ENCODE measurements around the gene GIMAP6. TPM values are rescaled to one million over a fixed set of nuclear protein-coding genes. Genes with fewer than 3 reads are reported as not detected.

The GIMAP6 gene
- polyA plus RNA-seq, 3 donors, result 16.2 to 70.2 (median 57.0) TPM

DNA sequence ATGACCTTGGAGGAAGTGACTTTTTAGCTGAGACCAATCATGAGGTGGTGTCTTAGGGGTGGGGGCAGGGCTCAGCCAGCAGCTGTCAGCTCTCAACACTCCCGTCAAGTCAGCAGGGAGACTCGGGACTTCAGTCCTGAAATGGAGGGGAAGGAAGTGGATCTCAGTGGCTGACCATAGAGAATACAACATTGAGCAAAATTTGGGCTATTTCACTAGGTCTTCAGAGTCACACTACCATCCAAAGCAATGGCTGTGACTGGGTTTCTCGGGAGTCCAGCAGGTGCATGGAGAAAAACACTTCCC is 16.8 kb upstream of the GIMAP6 start:
- no peak overlapping the region for H3K4me3 Mint-ChIP-seq
- Histone ChIP-seq H3K9me3 (replicated peaks in 1 of 2; ENCODE audit: control insufficient read depth in 1 of 2, insufficient read depth in 1 of 2, low read length in 2 of 2) (peaks cover 0 to 7% of the 10 kb centered on the region in 2 donors), H3K9ac (ENCODE audit: insufficient read depth, low read length, poor library complexity, severe bottlenecking) (no peak overlapping the region), H3K4me2 (replicated peaks; ENCODE audit: extremely low read depth, low read length, poor library complexity, severe bottlenecking) (no peak overlapping the region), H3K4me3 (replicated peaks in 1 of 3; ENCODE audit: low read depth in 2 of 3, low read length in 3 of 3) (no peak overlapping the region), H3K79me2 (ENCODE audit: insufficient read depth, low read length) (no peaks in the 10 kb centered on the region), H3K27ac (ENCODE audit: low read depth in 1 of 2, low read length in 2 of 2) (no peak overlapping the region), H3K36me3 (replicated peaks in 1 of 2; ENCODE audit: control insufficient read depth in 1 of 2, insufficient read depth in 2 of 2, low read length in 2 of 2) (no peaks in the 10 kb centered on the region), H3K27me3 (ENCODE audit: control insufficient read depth in 2 of 2, insufficient read depth in 2 of 2, low read length in 2 of 2) (no peaks in the 10 kb centered on the region), H4K20me1 (ENCODE audit: insufficient read depth, low read length) (no peaks in the 10 kb centered on the region), H2AFZ (ENCODE audit: insufficient read depth, low read depth, low read length, poor library complexity, severe bottlenecking) (no peak overlapping the region), H3K4me1 (ENCODE audit: control insufficient read depth in 1 of 2, insufficient read depth in 2 of 2, low read length in 2 of 2) (no peaks in the 10 kb centered on the region)
- intact Hi-C loops (cut with micrococcal nuclease), result no loop called here
- H3K27me3 Mint-ChIP-seq (ENCODE audit: low read depth in 3 of 3), result peaks cover 1 to 5% (median 5%) of the 10 kb centered on the region in 3 donors
- DNase-seq, result no peak
- WGBS (ENCODE audit: insufficient coverage), result no CpG with 5 or more reads among the region's 3 CpGs
- peaks cover 13 to 23% (median 18%) of the 10 kb centered on the region in 7 donors for H3K9me3 Mint-ChIP-seq
- H3K36me3 Mint-ChIP-seq, result peaks cover 3% of the 10 kb centered on the region in 2 donors
- TF ChIP-seq, protein P1, sequence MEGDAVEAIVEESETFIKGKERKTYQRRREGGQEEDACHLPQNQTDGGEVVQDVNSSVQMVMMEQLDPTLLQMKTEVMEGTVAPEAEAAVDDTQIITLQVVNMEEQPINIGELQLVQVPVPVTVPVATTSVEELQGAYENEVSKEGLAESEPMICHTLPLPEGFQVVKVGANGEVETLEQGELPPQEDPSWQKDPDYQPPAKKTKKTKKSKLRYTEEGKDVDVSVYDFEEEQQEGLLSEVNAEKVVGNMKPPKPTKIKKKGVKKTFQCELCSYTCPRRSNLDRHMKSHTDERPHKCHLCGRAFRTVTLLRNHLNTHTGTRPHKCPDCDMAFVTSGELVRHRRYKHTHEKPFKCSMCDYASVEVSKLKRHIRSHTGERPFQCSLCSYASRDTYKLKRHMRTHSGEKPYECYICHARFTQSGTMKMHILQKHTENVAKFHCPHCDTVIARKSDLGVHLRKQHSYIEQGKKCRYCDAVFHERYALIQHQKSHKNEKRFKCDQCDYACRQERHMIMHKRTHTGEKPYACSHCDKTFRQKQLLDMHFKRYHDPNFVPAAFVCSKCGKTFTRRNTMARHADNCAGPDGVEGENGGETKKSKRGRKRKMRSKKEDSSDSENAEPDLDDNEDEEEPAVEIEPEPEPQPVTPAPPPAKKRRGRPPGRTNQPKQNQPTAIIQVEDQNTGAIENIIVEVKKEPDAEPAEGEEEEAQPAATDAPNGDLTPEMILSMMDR (IDR thresholded peaks at IDR 0.05), result no peak
- H3K4me1 Mint-ChIP-seq, result peaks cover 9% of the 10 kb centered on the region
- H3K27ac Mint-ChIP-seq, result no peak overlapping the region

DNA sequence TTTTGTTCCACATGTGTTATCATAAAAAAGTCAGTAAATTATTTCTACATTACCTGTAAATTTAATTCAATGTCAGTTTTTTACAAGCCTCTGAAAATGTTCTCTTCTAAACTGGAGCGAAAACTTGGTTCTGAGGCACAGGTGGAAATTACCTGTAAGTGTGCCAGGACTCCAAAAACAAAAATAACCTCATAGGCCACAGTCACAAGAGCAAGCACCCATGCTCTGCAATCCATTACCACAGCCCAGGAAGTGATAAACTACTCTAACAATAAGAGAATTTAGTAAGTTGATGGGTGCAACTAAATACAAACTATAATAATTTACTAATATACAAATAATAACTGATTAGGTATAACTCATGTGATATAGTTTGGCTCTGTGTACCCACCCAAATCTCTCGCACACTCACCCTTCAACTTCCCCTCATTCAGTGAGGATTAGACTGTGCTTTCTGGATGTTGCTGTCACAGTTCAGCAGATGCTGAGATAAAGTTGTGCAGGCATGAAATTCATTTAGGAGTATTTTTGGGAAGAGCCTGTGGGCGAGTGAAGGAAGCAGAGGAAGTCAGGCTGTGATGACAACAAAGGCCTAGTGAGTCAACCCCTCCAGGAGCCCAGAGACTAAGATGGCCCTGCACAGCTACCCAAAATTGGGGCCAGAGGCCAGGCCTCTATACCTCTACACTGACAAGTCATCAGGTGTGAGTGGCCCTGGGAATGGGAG is 16.3 kb upstream of the GIMAP6 start:
- no CpG with 5 or more reads among the region's 3 CpGs for WGBS (ENCODE audit: insufficient coverage)
- Histone ChIP-seq H3K27ac (ENCODE audit: low read depth in 1 of 2, low read length in 2 of 2) (no peak overlapping the region), H4K20me1 (ENCODE audit: insufficient read depth, low read length) (no peaks in the 10 kb centered on the region), H2AFZ (ENCODE audit: insufficient read depth, low read depth, low read length, poor library complexity, severe bottlenecking) (no peak overlapping the region), H3K36me3 (replicated peaks in 1 of 2; ENCODE audit: control insufficient read depth in 1 of 2, insufficient read depth in 2 of 2, low read length in 2 of 2) (no peaks in the 10 kb centered on the region), H3K4me1 (ENCODE audit: control insufficient read depth in 1 of 2, insufficient read depth in 2 of 2, low read length in 2 of 2) (no peaks in the 10 kb centered on the region), H3K4me3 (replicated peaks in 1 of 3; ENCODE audit: low read depth in 2 of 3, low read length in 3 of 3) (no peak overlapping the region), H3K79me2 (ENCODE audit: insufficient read depth, low read length) (no peaks in the 10 kb centered on the region), H3K4me2 (replicated peaks; ENCODE audit: extremely low read depth, low read length, poor library complexity, severe bottlenecking) (no peak overlapping the region), H3K9ac (ENCODE audit: insufficient read depth, low read length, poor library complexity, severe bottlenecking) (no peak overlapping the region), H3K27me3 (ENCODE audit: control insufficient read depth in 2 of 2, insufficient read depth in 2 of 2, low read length in 2 of 2) (no peaks in the 10 kb centered on the region), H3K9me3 (replicated peaks in 1 of 2; ENCODE audit: control insufficient read depth in 1 of 2, insufficient read depth in 1 of 2, low read length in 2 of 2) (peaks cover 0 to 7% of the 10 kb centered on the region in 2 donors)
- H3K36me3 Mint-ChIP-seq, result peaks cover 3% of the 10 kb centered on the region in 2 donors
- peaks cover 0 to 4% (median 3%) of the 10 kb centered on the region in 3 donors for H3K27me3 Mint-ChIP-seq (ENCODE audit: low read depth in 3 of 3)
- TF ChIP-seq, protein P1 (IDR thresholded peaks at IDR 0.05), result no peak
- intact Hi-C loops (cut with micrococcal nuclease), result no loop called here
- H3K27ac Mint-ChIP-seq, result no peak overlapping the region
- peaks cover 9% of the 10 kb centered on the region for H3K4me1 Mint-ChIP-seq
- DNase-seq, result no peak
- H3K4me3 Mint-ChIP-seq, result no peak overlapping the region
- H3K9me3 Mint-ChIP-seq, result peaks cover 16 to 25% (median 19%) of the 10 kb centered on the region in 7 donors
